T-cell (primary cell): ENCODE measurements around the gene CHRND. TPM values are rescaled to one million over a fixed set of nuclear protein-coding genes. Genes with fewer than 3 reads are reported as not detected.

Experiments
- ATAC-seq, 4 experiments: fragments of 200-7000 bp in 3 of 4; fragments of 150-1000 bp in 1 of 4; cut with Tn5 transposase; replicated peaks in 1 of 4; 1 replicate in 3 of 4; 2 replicates in 1 of 4; pipeline ENCODE4 v1.10.0; 2021; ENCODE audit warnings: moderate library complexity in 3 of 4, mild to moderate bottlenecking in 2 of 4, moderate number of reproducible peaks in 1 of 4
- CTCF ChIA-PET, 2 donors: fragments of 300-600 bp; sonication (Branson Sonifier 250); formaldehyde crosslinking; loops; one replicate each; lab custom pipeline; 2022; ENCODE audit warnings: antibody characterized with exemption in 2 of 2; lab: Charles Lee
- POLR2A ChIA-PET, 2 donors: fragments of 300-600 bp; sonication (Branson Sonifier 250); formaldehyde crosslinking; loops; one replicate each; lab custom pipeline; 2022; ENCODE audit warnings: antibody characterized with exemption in 2 of 2; lab: Charles Lee
- DNase-seq, 35 experiments: peaks; one replicate each; pipeline versions ENCODE4 v3.0.0 to v3.0.0-alpha.2; 2013 to 2023
- H3K27ac ChIP-seq: one replicate; pipeline ENCODE4 v1.5.1; 2013; ENCODE audit warnings: low read length
- H3K27me3 ChIP-seq, 2 experiments: replicated peaks in 1 of 2; 1 replicate in 1 of 2; 2 replicates in 1 of 2; pipeline versions ENCODE4 v1.6.1 to v1.7.0; 2013; ENCODE audit warnings: low read length in 1 of 2, mixed read lengths in 1 of 2; ENCODE audit not compliant: control insufficient read depth in 2 of 2, insufficient read depth in 2 of 2; ENCODE audit errors: extremely low read depth in 1 of 2
- H3K36me3 ChIP-seq, 2 donors: 1 replicate in 1 of 2; 2 replicates in 1 of 2; pipeline versions ENCODE4 v1.6.1 to v1.7.0; 2013; ENCODE audit warnings: low read length in 1 of 2; ENCODE audit not compliant: control insufficient read depth in 2 of 2, insufficient read depth in 1 of 2; ENCODE audit errors: extremely low read depth in 1 of 2
- H3K4me1 ChIP-seq, 2 experiments: 1 replicate in 1 of 2; 2 replicates in 1 of 2; pipeline versions ENCODE4 v1.6.1 to v1.7.0; 2013; ENCODE audit warnings: low read length in 2 of 2, mixed read lengths in 1 of 2; ENCODE audit not compliant: insufficient read depth in 2 of 2, control insufficient read depth in 1 of 2; ENCODE audit errors: extremely low read depth in 1 of 2
- H3K4me3 ChIP-seq, 2 donors: 1 replicate in 1 of 2; 2 replicates in 1 of 2; pipeline versions ENCODE4 v1.5.1 to v1.7.0; 2013; ENCODE audit warnings: mild to moderate bottlenecking in 2 of 2, low read length in 1 of 2, moderate library complexity in 1 of 2; ENCODE audit not compliant: control insufficient read depth in 1 of 2; ENCODE audit errors: extremely low read depth in 1 of 2
- H3K9me3 ChIP-seq: 2 replicates; pipeline ENCODE4 v1.7.0; 2013
- H3K27ac Mint-ChIP-seq, 2 donors: one replicate each; pipeline ENCODE4 v1.8.0; 2020 to 2021; ENCODE audit warnings: mild to moderate bottlenecking in 2 of 2, mixed read lengths in 2 of 2
- H3K27me3 Mint-ChIP-seq, 2 donors: one replicate each; pipeline ENCODE4 v1.8.0; 2021 to 2022; ENCODE audit warnings: mixed read lengths in 2 of 2
- H3K36me3 Mint-ChIP-seq: one replicate; pipeline ENCODE4 v1.8.0; 2021; ENCODE audit warnings: mixed read lengths
- H3K4me1 Mint-ChIP-seq, 3 donors: one replicate each; pipeline ENCODE4 v1.8.0; 2020 to 2022; ENCODE audit warnings: mixed read lengths in 3 of 3, mild to moderate bottlenecking in 1 of 3
- H3K4me3 Mint-ChIP-seq, 3 donors: one replicate each; pipeline ENCODE4 v1.8.0; 2020 to 2022; ENCODE audit warnings: mild to moderate bottlenecking in 3 of 3, mixed read lengths in 3 of 3, moderate library complexity in 3 of 3
- H3K9me3 Mint-ChIP-seq, 3 donors: one replicate each; pipeline ENCODE4 v1.8.0; 2020 to 2022; ENCODE audit warnings: mixed read lengths in 3 of 3
- WGBS: methylation state at CpG from one replicate; pipeline ENCODE4 v1.1.5; 2013; ENCODE audit warnings: missing lambda C conversion rate; ENCODE audit not compliant: insufficient coverage; 5-methylcytosine and 5-hydroxymethylcytosine counted together
- total RNA-seq, 35 experiments: library from RNA in 6 of 35; stranded (reverse) in 6 of 35; fragments of 120-200 nt in 1 of 35; gene quantifications; one replicate each; pipeline versions ENCODE4 v1.2.1 to v1.2.4 and lab custom pipeline; 2013 to 2026

Gene CHRND
- total RNA-seq, 5 donors from 2014 or later (not counting 1 experiment from before 2014, with no cell fraction given), result not detected

DNA sequence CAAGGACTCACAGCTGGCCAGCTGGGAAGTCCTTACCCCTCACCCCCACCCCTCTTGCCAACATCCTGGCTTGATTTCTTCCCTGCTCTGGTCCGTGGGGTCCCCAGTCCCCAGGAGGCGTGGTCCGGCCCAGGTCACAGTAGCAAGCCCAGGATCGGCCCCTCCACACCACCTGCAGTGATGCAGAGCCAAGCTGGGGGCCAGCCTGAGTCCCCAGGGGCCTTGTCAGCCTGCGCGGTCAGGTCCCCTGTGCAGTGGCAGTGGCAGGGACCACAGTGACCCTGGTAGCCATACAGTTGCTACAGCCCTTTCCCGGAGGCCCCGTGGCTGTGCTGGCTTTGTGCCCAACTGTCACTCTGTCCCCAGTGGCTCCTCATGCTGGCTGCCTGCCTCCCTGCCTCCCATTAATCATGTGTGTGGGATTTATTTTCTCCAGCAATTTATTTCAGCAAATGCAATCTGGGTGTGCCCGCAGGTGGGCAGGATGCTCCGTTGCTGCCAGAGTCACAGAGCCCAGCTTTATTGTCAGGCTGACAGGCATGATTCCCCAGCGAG lies 14.5 kb upstream of the CHRND start:
- no peak overlapping the region for H3K4me3 ChIP-seq
- WGBS, result 71% methylated on average over 9 of the region's 11 CpGs
- Mint-ChIP-seq H3K4me3 (no peak overlapping the region), H3K9me3 (no peaks in the 10 kb centered on the region), H3K36me3 (no peaks in the 10 kb centered on the region), H3K4me1 (no peaks in the 10 kb centered on the region), H3K27ac (no peak overlapping the region), H3K27me3 (peaks cover 16 to 18% of the 10 kb centered on the region in 2 donors)
- H3K27me3 ChIP-seq, result peaks cover 0 to 33% of the 10 kb centered on the region in 2 experiments
- no peaks in the 10 kb centered on the region for H3K9me3 ChIP-seq
- ChIA-PET POLR2A (no interaction called here), CTCF (no interaction called here)
- no peak for ATAC-seq
- DNase-seq, result no peak
- no peaks in the 10 kb centered on the region for H3K4me1 ChIP-seq
- no peaks in the 10 kb centered on the region for H3K36me3 ChIP-seq
- H3K27ac ChIP-seq, result no peak overlapping the region

DNA sequence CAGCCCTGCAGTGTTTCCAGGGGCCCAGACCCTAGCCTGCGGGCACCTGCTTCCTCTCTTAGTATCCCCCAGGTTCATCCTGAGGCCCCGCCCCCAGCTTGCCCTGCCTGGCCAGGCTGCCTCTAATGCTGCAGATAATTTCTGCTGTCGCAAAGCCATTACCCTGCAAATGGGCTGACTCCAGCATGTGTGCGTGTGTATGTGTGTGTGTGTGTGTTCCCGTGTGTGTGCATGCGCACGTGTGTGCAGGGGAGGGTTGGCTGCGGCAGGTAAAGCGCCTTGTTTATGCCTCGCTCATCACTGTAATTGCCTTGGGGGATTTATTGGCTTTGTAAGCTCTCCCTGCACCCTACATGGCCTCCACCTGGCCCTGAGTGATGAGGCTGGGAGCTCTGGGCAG lies 13.4 kb upstream of the CHRND start:
- no peaks in the 10 kb centered on the region for H3K9me3 ChIP-seq
- Mint-ChIP-seq H3K27ac (no peak overlapping the region), H3K27me3 (peaks cover 11 to 20% of the 10 kb centered on the region in 2 donors), H3K9me3 (no peaks in the 10 kb centered on the region), H3K4me1 (no peaks in the 10 kb centered on the region), H3K4me3 (no peak overlapping the region), H3K36me3 (no peaks in the 10 kb centered on the region)
- peaks cover 0 to 27% of the 10 kb centered on the region in 2 experiments for H3K27me3 ChIP-seq
- H3K4me3 ChIP-seq, result no peak overlapping the region
- ATAC-seq, result no peak
- DNase-seq, result no peak
- ChIA-PET POLR2A (no interaction called here), CTCF (no interaction called here)
- H3K36me3 ChIP-seq, result no peaks in the 10 kb centered on the region
- WGBS, result 97% methylated on average over 5 of the region's 10 CpGs
- H3K27ac ChIP-seq, result no peak overlapping the region
- no peaks in the 10 kb centered on the region for H3K4me1 ChIP-seq

DNA sequence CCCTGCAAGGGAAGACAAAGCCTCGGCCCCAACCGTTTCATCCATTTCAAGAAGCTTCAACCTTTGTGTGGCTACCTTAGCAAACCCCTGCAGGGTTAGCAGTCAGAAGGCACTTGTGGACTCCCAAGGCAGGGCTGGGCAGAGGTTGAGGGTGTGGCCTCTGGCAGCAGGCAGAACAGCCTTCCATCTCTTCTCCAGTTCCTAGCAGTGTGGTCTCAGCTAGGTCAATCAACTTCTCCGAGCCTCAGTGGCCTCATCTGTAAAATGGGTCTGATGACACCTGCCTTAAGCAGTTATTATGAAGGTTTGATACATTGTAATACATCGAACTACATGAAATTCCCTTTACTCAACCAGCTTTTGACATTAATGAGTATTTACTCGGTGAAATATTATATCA lies 12.6 kb upstream of the CHRND start:
- H3K36me3 Mint-ChIP-seq, result no peaks in the 10 kb centered on the region
- CTCF ChIA-PET, result no interaction called here

DNA sequence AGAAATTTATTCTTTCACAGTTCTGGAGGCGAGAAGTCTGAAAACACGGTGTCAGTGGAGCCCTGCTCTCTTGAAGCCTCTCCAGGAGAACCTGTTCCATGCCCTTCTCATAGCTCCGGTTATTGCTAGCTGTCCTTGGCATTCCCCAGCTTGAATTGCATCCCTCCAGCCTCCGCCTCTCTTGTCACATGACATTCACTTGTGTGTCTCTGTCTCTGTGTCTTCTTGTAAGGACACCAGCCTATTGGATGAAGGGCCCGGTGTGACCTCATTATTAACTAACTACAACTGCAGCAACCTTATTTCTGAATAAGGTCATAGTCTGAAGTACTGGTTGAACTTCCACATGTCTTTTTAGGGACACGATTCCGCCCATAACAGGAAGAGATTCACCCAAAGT lies 10.3 kb upstream of the CHRND start:
- no peaks in the 10 kb centered on the region for H3K36me3 Mint-ChIP-seq
- no peaks in the 10 kb centered on the region for H3K9me3 Mint-ChIP-seq
- WGBS, result 67% methylated on average over 5 of the region's 7 CpGs
- H3K4me3 ChIP-seq, result no peak overlapping the region
- peaks cover 11 to 29% of the 10 kb centered on the region in 2 donors for H3K27me3 Mint-ChIP-seq
- no peak overlapping the region for H3K27ac ChIP-seq
- H3K36me3 ChIP-seq, result no peaks in the 10 kb centered on the region
- H3K9me3 ChIP-seq, result no peaks in the 10 kb centered on the region
- no peak overlapping the region for H3K27ac Mint-ChIP-seq
- CTCF ChIA-PET, result no interaction called here
- no peaks in the 10 kb centered on the region for H3K4me1 Mint-ChIP-seq
- no peak for DNase-seq
- POLR2A ChIA-PET, result interaction anchor here in 1 of 2 donors (0.6 kb wide), 1 partner anchor 814 kb away, joined by 3 read pairs; no protein-coding TSS in a partner anchor
- H3K27me3 ChIP-seq, result peaks cover 0 to 52% of the 10 kb centered on the region in 2 experiments
- H3K4me3 Mint-ChIP-seq, result no peak overlapping the region
- no peaks in the 10 kb centered on the region for H3K4me1 ChIP-seq
- no peak for ATAC-seq

More for the DNA sequence above, 12.6 kb upstream of the CHRND start:
- Mint-ChIP-seq H3K27me3 (peaks cover 11 to 22% of the 10 kb centered on the region in 2 donors), H3K27ac (no peak overlapping the region), H3K4me3 (no peak overlapping the region), H3K9me3 (no peaks in the 10 kb centered on the region), H3K4me1 (no peaks in the 10 kb centered on the region)
- Histone ChIP-seq H3K4me3 (no peak overlapping the region), H3K27me3 (peaks cover 0 to 29% of the 10 kb centered on the region in 2 experiments), H3K27ac (no peak overlapping the region), H3K36me3 (no peaks in the 10 kb centered on the region), H3K9me3 (no peaks in the 10 kb centered on the region), H3K4me1 (no peaks in the 10 kb centered on the region)
- ATAC-seq (no peak), DNase-seq (no peak)
- POLR2A ChIA-PET, result no interaction called here
- 78% methylated on average over 2 of the region's 5 CpGs for WGBS

DNA sequence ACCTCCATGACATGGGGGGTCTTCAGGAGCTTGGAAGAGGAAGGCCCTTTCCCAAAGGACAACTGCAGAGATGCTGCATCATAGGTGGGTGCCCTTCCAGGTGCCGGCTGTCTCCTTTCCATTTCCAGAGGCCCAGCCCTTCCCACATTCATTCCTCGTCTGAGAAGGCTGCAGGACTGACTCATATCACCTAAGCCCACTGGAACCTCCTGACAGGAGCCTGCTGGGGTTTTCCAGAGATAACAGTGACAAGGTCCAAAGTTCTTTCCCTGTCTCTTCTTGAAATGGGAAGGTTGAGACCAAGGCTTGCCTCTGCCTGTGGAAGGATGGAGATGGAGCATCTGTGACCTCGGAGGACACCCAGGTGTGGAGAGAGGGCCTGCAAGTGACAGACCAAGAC lies 9.4 kb upstream of the CHRND start:
- H3K4me3 ChIP-seq, result no peak overlapping the region
- POLR2A ChIA-PET, result interaction anchor here in 1 of 2 donors (0.6 kb wide), 1 partner anchor 813 kb away, joined by 3 read pairs; no protein-coding TSS in a partner anchor
- DNase-seq, result no peak
- peaks cover 0 to 2% of the 10 kb centered on the region in 2 experiments for H3K4me1 ChIP-seq
- Mint-ChIP-seq H3K27ac (no peak overlapping the region), H3K36me3 (no peaks in the 10 kb centered on the region), H3K4me3 (no peak overlapping the region), H3K27me3 (peaks cover 15 to 36% of the 10 kb centered on the region in 2 donors), H3K9me3 (no peaks in the 10 kb centered on the region), H3K4me1 (peaks cover 0 to 2% (median 2%) of the 10 kb centered on the region in 3 donors)
- WGBS, result 100% methylated on average over 2 of the region's 3 CpGs
- CTCF ChIA-PET, result interaction anchor here in 1 of 2 donors (0.5 kb wide), 1 partner anchor 609 kb away, joined by 5 read pairs; no protein-coding TSS in a partner anchor
- peaks cover 0 to 59% of the 10 kb centered on the region in 2 experiments for H3K27me3 ChIP-seq
- ATAC-seq, result no peak
- H3K27ac ChIP-seq, result no peak overlapping the region
- no peaks in the 10 kb centered on the region for H3K9me3 ChIP-seq
- no peaks in the 10 kb centered on the region for H3K36me3 ChIP-seq

DNA sequence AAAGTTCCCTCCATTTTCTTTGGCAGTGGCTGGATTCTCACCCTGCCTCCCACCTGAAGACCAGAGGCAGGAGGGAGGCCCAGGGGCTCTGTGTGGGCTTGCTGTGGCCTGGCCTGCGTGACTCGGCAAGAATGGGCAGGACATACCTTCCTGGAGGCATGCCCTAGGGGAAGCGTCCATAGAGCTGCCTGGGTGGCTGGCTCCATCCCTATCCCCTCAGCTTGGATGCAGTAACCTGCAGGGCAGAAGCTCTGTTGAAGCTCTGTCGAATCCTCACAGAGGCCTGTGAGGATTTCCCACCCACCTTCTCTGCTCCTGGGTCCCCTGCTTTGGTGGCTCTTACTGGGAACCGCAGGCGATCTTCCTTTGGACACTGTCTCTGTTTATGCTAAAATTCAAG lies 7.1 kb upstream of the CHRND start:
- WGBS, result 55% methylated on average over 4 of the region's 6 CpGs
- CTCF ChIA-PET, result no interaction called here
- ATAC-seq (no peak), DNase-seq (no peak)
- H3K9me3 Mint-ChIP-seq, result no peaks in the 10 kb centered on the region
- H3K27ac ChIP-seq, result no peak overlapping the region
- no peak overlapping the region for H3K27ac Mint-ChIP-seq
- peaks cover 22 to 40% of the 10 kb centered on the region in 2 donors for H3K27me3 Mint-ChIP-seq
- H3K27me3 ChIP-seq, result peaks cover 0 to 61% of the 10 kb centered on the region in 2 experiments
- H3K36me3 ChIP-seq, result no peaks in the 10 kb centered on the region
- no peak overlapping the region for H3K4me3 ChIP-seq
- POLR2A ChIA-PET, result no interaction called here
- no peaks in the 10 kb centered on the region for H3K36me3 Mint-ChIP-seq
- peaks cover 0 to 8% (median 8%) of the 10 kb centered on the region in 3 donors for H3K4me1 Mint-ChIP-seq
- peaks cover 0 to 23% of the 10 kb centered on the region in 2 experiments for H3K4me1 ChIP-seq
- no peaks in the 10 kb centered on the region for H3K9me3 ChIP-seq
- H3K4me3 Mint-ChIP-seq, result no peak overlapping the region
